Sigmoid colon (tissue), 4 donors: ENCODE results near the gene GRM3.

ENCODE experiments used
- CTCF ChIP-seq, 4 experiments: fragments of 450-650 bp in 3 of 4; fragments of 200-600 bp in 1 of 4; IDR thresholded peaks; one replicate each; pipeline ENCODE4 v1.5.1; 2016 to 2019; ENCODE audit warnings: antibody characterized with exemption in 4 of 4, mild to moderate bottlenecking in 3 of 4, moderate library complexity in 2 of 4
- EP300 ChIP-seq, 4 donors: sonication (generic); formaldehyde crosslinking; IDR thresholded peaks; one replicate each; pipeline ENCODE4 v1.6.1; 2017; ENCODE audit warnings: antibody characterized with exemption in 4 of 4
- POLR2A ChIP-seq, 2 donors: fragments of 450-650 bp; IDR thresholded peaks; one replicate each; pipeline ENCODE4 v1.6.1; 2016; ENCODE audit warnings: antibody characterized with exemption in 2 of 2, mild to moderate bottlenecking in 2 of 2, moderate library complexity in 2 of 2
- POLR2AphosphoS5 ChIP-seq, 4 donors: sonication (generic); formaldehyde crosslinking; IDR thresholded peaks; one replicate each; pipeline ENCODE4 v1.6.1; 2017; ENCODE audit warnings: antibody characterized with exemption in 4 of 4

GRCh38 chr7:86889501-86889900, 245.8 kb downstream of the GRM3 start:
- TF ChIP-seq CTCF (IDR thresholded peaks at IDR 0.05) (no peak), POLR2A (IDR thresholded peaks at IDR 0.05) (no peak), POLR2AphosphoS5 (IDR thresholded peaks at IDR 0.05) (no peak), EP300 (IDR thresholded peaks at IDR 0.05) (no peak)
